AG09309 (cell line): Measurements from ENCODE around the gene HMGCS1.
"Not testable (repeated sequence)": the region's sequence is repeated elsewhere in the genome, so short reads cannot be mapped to it uniquely, and the experiment has no call there.

ENCODE experiments used
- DNase-seq: peaks from one replicate; pipeline ENCODE4 v3.0.0-alpha.2; 2010; ENCODE audit warnings: low read depth
- H3K4me3 ChIP-seq: 2 replicates; pipeline ENCODE4 v1.5.1; 2011; ENCODE audit warnings: mild to moderate bottlenecking, low read depth, low read length, moderate library complexity; ENCODE audit not compliant: control insufficient read depth
- TF ChIP-seq, protein P1 (sequence below): IDR thresholded peaks from 2 replicates; pipeline ENCODE4 v1.5.1; 2011; ENCODE audit warnings: mild to moderate bottlenecking, low read depth, low read length, inconsistent platforms; ENCODE audit not compliant: insufficient read depth, control insufficient read depth; ENCODE audit errors: missing control alignments

HMGCS1 gene

DNA sequence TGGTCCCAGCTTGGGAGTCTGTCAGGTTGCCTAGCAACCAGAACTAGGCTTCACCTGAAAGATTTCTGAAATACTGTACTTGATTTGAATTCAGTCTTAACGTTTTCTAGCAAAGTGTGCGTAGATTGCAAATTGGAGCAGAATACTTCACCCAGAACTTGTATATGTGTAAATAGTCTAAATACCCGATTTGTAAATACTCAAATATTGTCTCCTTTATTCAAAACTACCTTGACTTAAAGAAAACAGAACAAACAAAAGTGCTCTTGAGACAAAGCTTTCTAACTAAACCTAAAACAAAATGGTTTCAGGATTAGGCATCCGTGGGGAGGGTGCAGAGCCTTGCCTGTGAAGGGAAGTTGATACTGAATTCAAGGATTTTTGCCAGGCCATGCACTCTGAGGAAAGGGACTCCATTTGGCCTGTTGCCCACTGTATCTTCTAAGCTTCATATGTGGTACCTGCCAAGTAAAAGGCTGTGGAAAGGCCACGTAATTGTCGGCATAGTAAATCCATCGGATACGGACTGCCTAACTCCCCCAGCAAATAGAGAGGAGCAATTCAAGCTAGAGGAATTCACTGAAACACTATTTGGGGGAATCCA lies 744 bp upstream of the HMGCS1 start:
- TF ChIP-seq, protein P1, sequence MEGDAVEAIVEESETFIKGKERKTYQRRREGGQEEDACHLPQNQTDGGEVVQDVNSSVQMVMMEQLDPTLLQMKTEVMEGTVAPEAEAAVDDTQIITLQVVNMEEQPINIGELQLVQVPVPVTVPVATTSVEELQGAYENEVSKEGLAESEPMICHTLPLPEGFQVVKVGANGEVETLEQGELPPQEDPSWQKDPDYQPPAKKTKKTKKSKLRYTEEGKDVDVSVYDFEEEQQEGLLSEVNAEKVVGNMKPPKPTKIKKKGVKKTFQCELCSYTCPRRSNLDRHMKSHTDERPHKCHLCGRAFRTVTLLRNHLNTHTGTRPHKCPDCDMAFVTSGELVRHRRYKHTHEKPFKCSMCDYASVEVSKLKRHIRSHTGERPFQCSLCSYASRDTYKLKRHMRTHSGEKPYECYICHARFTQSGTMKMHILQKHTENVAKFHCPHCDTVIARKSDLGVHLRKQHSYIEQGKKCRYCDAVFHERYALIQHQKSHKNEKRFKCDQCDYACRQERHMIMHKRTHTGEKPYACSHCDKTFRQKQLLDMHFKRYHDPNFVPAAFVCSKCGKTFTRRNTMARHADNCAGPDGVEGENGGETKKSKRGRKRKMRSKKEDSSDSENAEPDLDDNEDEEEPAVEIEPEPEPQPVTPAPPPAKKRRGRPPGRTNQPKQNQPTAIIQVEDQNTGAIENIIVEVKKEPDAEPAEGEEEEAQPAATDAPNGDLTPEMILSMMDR, result no peak
- DNase-seq, result no peak
- peak overlapping the region; percentile 70 for H3K4me3 ChIP-seq

DNA sequence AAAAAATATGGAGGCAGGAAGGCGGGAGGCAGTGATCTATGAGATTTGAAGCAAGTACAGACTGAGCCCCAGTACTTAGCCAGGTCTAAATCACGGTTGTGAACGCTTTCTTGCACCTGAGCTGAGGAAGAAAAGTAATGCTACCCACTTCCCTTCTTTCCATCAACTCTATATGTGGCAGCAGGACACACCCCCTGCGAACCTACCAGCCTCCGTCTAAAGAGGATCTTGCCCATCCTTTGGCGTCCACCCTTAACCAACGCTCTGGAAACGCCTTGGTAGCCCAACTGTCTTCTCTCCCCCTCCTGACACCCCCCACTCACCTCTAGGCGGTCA lies 545 bp downstream of the HMGCS1 start:
- no peak for DNase-seq
- TF ChIP-seq, protein P1, result no peak
- H3K4me3 ChIP-seq, result peak overlapping the region; percentile 70

DNA sequence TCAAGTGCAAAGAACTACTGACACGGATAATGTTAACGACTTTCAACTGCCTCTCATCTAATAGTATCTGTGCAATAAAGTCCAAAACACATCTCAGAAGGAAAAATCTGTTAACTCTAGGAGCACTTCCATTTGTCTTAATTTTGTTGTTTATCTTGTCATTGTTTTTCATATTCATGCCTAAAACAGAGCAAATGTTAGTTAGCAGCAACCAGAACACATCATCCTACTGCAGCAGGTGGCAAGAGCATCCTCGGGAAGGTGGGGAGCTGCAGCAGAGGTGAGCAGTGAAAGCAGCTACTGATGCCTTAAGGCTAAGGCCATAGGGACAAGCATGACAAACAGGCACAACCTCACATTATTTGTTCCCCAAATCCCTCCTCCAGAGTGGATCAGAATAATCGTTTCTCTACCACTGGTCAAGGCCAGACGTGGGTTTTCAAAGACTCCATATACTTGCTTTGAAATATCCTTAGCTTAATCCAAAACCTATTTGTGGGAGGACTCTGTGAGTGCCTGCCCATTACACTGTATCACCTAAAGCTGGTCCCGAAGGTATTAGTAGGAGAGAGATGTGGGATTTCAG lies 1.0 kb downstream of the HMGCS1 start:
- no peak for DNase-seq
- H3K4me3 ChIP-seq, result peak overlapping the region; percentile 70
- TF ChIP-seq, protein P1, result no peak

DNA sequence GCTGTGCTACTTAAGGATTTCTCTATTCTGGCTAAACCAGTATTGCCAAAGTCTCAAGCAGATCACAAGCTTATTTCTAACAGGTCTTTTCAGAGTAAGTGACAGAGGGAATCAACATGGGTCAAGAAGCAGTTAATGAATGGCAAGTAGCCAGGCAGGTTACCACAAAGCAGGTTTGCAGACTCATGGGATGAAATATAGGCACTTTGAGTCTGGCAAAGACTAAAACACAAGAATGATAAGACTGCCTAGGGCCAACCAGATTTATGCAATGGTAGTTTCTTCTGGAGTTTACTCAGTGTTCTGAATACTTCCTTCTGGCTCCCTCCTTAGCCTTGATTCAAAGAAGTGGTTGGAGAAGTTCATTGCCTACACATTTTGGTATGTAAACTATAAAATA lies 3.6 kb downstream of the HMGCS1 start:
- TF ChIP-seq, protein P1, result no peak
- no peak for DNase-seq
- H3K4me3 ChIP-seq, result no peak overlapping the region

DNA sequence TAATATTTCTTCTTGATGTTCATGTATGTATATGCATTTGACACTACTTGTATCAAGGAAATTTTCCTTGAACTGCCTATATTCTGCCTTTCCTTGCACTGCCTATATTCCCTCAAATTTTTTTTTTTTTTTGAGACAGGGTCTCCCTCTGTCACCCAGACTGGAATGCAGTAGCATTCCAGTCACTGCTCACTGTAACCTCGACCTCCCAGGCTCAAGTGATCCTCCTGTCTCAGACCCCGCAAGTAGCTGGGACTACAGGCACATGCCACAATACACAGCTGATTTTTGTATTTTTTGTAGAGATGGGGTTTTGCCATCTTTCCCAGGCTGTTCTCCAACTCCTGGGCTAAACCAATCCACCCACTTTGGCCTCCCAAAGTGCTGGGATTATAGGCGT lies 4.1 kb downstream of the HMGCS1 start:
- no peak overlapping the region for H3K4me3 ChIP-seq
- TF ChIP-seq, protein P1, result no peak
- DNase-seq, result no peak

DNA sequence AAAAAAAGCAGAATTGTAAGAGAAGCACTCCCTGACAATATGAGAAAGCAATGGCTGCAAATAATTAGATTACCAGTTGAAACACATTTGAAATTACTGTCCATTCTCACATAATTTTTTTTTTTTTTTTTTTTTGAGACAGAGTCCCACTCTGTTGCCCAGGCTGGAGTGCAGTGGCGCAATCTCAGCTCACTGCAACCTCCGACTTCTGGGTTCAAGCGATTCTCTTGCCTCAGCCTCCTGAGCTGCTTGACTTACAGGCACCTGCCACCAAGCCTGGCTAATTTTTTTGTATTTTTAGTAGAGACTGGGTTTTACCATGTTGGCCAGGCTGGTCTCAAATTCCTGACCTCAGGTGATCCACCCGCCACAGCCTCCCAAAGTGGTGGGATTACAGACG lies 6.3 kb downstream of the HMGCS1 start:
- not testable (repeated sequence) for DNase-seq, H3K4me3 ChIP-seq

DNA sequence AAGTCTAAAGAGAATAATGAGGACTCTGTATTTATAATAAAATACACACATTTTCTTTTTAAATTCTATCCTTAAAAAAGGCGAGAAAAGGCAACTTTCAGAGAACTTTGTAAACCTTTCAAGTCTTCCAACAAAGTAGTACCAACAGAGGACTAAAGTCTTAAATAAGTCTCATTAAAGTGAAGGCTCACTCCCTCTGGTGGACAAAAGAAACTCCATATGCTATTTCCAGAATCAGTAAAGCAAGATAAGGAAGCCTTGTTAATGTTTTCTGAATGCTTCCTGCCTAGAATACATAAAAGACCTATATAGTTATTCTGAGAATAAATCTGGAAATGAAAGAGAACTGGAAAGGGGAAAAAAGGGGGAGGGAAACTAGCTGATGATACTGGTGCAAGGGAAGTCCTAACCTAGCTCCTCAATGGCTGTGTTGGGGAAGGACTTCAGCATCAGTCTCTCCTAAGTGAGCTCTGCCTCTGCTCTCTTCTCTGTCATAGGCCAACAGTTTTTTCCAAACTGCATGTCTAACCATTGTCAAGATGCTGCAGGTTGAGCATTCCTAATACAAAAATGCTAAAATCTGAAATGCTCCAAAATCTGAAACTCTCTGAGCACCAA lies 7.2 kb downstream of the HMGCS1 start:
- DNase-seq, result peak; percentile 50
- TF ChIP-seq, protein P1, result peak; percentile 68

More for the DNA sequence above, 7.2 kb downstream of the HMGCS1 start:
- H3K4me3 ChIP-seq, result no peak overlapping the region
